T-helper 17 cell (primary cell): ENCODE results near the gene ALDH1B1. TPM values are rescaled to one million over a fixed set of nuclear protein-coding genes. Genes with fewer than 3 reads are reported as not detected.
"Not testable (repeated sequence)": the region's sequence is repeated elsewhere in the genome, so short reads cannot be mapped to it uniquely, and the experiment has no call there.

Source experiments
- ATAC-seq: fragments of 150-1000 bp; cut with Tn5 transposase; 2 replicates; pipeline ENCODE4 v1.10.0; 2021; ENCODE audit warnings: mild to moderate bottlenecking, moderate library complexity
- DNase-seq, 3 donors: peaks; one replicate each; pipeline versions ENCODE4 v3.0.0 to v3.0.0-alpha.2; 2020 to 2021
- H3K9me3 ChIP-seq: one replicate; pipeline ENCODE4 v1.7.0; 2013; ENCODE audit warnings: low read length, mild to moderate bottlenecking; ENCODE audit not compliant: control insufficient read depth, poor library complexity, severe bottlenecking
- H3K27ac Mint-ChIP-seq: one replicate; pipeline ENCODE4 v1.8.0; 2022; ENCODE audit warnings: mild to moderate bottlenecking, moderate library complexity, mixed read lengths
- H3K27me3 Mint-ChIP-seq: one replicate; pipeline ENCODE4 v1.8.0; 2022; ENCODE audit warnings: mixed read lengths
- H3K36me3 Mint-ChIP-seq: one replicate; pipeline ENCODE4 v1.8.0; 2022; ENCODE audit warnings: low read depth, mixed read lengths
- H3K4me1 Mint-ChIP-seq: one replicate; pipeline ENCODE4 v1.8.0; 2022; ENCODE audit warnings: mild to moderate bottlenecking, mixed read lengths
- H3K4me3 Mint-ChIP-seq: one replicate; pipeline ENCODE4 v1.8.0; 2022; ENCODE audit warnings: mild to moderate bottlenecking, moderate library complexity, mixed read lengths
- total RNA-seq, 4 donors: library from RNA in 2 of 4; stranded (reverse) in 2 of 4; gene quantifications; one replicate each; pipeline ENCODE4 v1.2.3 and lab custom pipeline; 2022 to 2026

Gene ALDH1B1
- total RNA-seq, 2 donors from 2014 or later = 1.7 to 2.7 TPM

GRCh38 chr9:38371495-38371894 is 21.0 kb upstream of the ALDH1B1 start:
- H3K27ac Mint-ChIP-seq = no peak overlapping the region

GRCh38 chr9:38372762-38373619 is 19.5 kb upstream of the ALDH1B1 start:
- peaks cover 2% of the 10 kb centered on the region for H3K36me3 Mint-ChIP-seq
- H3K4me1 Mint-ChIP-seq = peaks cover 2% of the 10 kb centered on the region
- H3K4me3 Mint-ChIP-seq = no peak overlapping the region
- no peak overlapping the region for H3K27ac Mint-ChIP-seq
- no peaks in the 10 kb centered on the region for H3K9me3 ChIP-seq
- peaks cover 29% of the 10 kb centered on the region for H3K27me3 Mint-ChIP-seq
- DNase-seq (no peak), ATAC-seq (no peak)

More at GRCh38 chr9:38371495-38371894, 21.0 kb upstream of the ALDH1B1 start:
- DNase-seq (no peak), ATAC-seq (peak; percentile 45)
- Mint-ChIP-seq H3K4me3 (no peak overlapping the region), H3K4me1 (peaks cover 2% of the 10 kb centered on the region), H3K36me3 (peaks cover 2% of the 10 kb centered on the region), H3K27me3 (peaks cover 29% of the 10 kb centered on the region)
- H3K9me3 ChIP-seq = no peaks in the 10 kb centered on the region

GRCh38 chr9:38373679-38374078 is 18.8 kb upstream of the ALDH1B1 start:
- no peaks in the 10 kb centered on the region for H3K9me3 ChIP-seq
- ATAC-seq (no peak), DNase-seq (no peak)
- Mint-ChIP-seq H3K36me3 (peaks cover 2% of the 10 kb centered on the region), H3K27ac (no peak overlapping the region), H3K4me1 (peaks cover 2% of the 10 kb centered on the region), H3K27me3 (peaks cover 29% of the 10 kb centered on the region), H3K4me3 (no peak overlapping the region)

GRCh38 chr9:38374847-38375571 is 17.5 kb upstream of the ALDH1B1 start:
- Mint-ChIP-seq H3K36me3 (peaks cover 2% of the 10 kb centered on the region), H3K4me1 (peaks cover 2% of the 10 kb centered on the region), H3K27me3 (peaks cover 24% of the 10 kb centered on the region), H3K27ac (no peak overlapping the region), H3K4me3 (no peak overlapping the region)
- no peak for ATAC-seq
- H3K9me3 ChIP-seq = no peaks in the 10 kb centered on the region
- DNase-seq = no peak

- ATAC-seq (no peak), DNase-seq (no peak)
- H3K4me1 Mint-ChIP-seq = peaks cover 2% of the 10 kb centered on the region
- no peak overlapping the region for H3K4me3 Mint-ChIP-seq
- peaks cover 18% of the 10 kb centered on the region for H3K27me3 Mint-ChIP-seq
- no peak overlapping the region for H3K27ac Mint-ChIP-seq
- H3K9me3 ChIP-seq = no peaks in the 10 kb centered on the region
- H3K36me3 Mint-ChIP-seq = peaks cover 2% of the 10 kb centered on the region
Measured at GRCh38 chr9:38375572-38375963, 16.9 kb upstream of the ALDH1B1 start.

- ATAC-seq (no peak), DNase-seq (no peak)
- Mint-ChIP-seq H3K4me1 (peaks cover 2% of the 10 kb centered on the region), H3K4me3 (no peak overlapping the region), H3K36me3 (peaks cover 2% of the 10 kb centered on the region), H3K27me3 (peaks cover 13% of the 10 kb centered on the region), H3K27ac (no peak overlapping the region)
- no peaks in the 10 kb centered on the region for H3K9me3 ChIP-seq
Measured at GRCh38 chr9:38376021-38376670, 16.4 kb upstream of the ALDH1B1 start.

- H3K27me3 Mint-ChIP-seq, H3K4me3 Mint-ChIP-seq, H3K36me3 Mint-ChIP-seq, ATAC-seq, H3K4me1 Mint-ChIP-seq, H3K27ac Mint-ChIP-seq, H3K9me3 ChIP-seq, DNase-seq: not testable (repeated sequence)
Measured at GRCh38 chr9:38377336-38378083, 15.0 kb upstream of the ALDH1B1 start.

- DNase-seq (no peak), ATAC-seq (no peak)
- H3K4me1 Mint-ChIP-seq = peaks cover 4% of the 10 kb centered on the region
- H3K27me3 Mint-ChIP-seq = no peaks in the 10 kb centered on the region
- H3K36me3 Mint-ChIP-seq = peaks cover under 1% of the 10 kb centered on the region
- H3K4me3 Mint-ChIP-seq = no peak overlapping the region
- no peak overlapping the region for H3K27ac Mint-ChIP-seq
- no peaks in the 10 kb centered on the region for H3K9me3 ChIP-seq
Measured at GRCh38 chr9:38380230-38380871, 12.2 kb upstream of the ALDH1B1 start.

- no peak for ATAC-seq
- no peak overlapping the region for H3K4me3 Mint-ChIP-seq
- peaks cover 2% of the 10 kb centered on the region for H3K4me1 Mint-ChIP-seq
- no peaks in the 10 kb centered on the region for H3K27me3 Mint-ChIP-seq
- no peaks in the 10 kb centered on the region for H3K9me3 ChIP-seq
- H3K27ac Mint-ChIP-seq = no peak overlapping the region
- no peak for DNase-seq
- peaks cover 3% of the 10 kb centered on the region for H3K36me3 Mint-ChIP-seq
Measured at GRCh38 chr9:38380872-38381534, 11.5 kb upstream of the ALDH1B1 start.

- no peaks in the 10 kb centered on the region for H3K9me3 ChIP-seq
- Mint-ChIP-seq H3K27ac (no peak overlapping the region), H3K4me1 (peaks cover 2% of the 10 kb centered on the region), H3K36me3 (peaks cover 3% of the 10 kb centered on the region), H3K27me3 (no peaks in the 10 kb centered on the region), H3K4me3 (no peak overlapping the region)
- ATAC-seq (no peak), DNase-seq (no peak)
Measured at GRCh38 chr9:38382141-38382540, 10.4 kb upstream of the ALDH1B1 start.

- H3K4me1 Mint-ChIP-seq = peaks cover 2% of the 10 kb centered on the region
- H3K36me3 Mint-ChIP-seq = peaks cover 3% of the 10 kb centered on the region
- H3K27ac Mint-ChIP-seq = no peak overlapping the region
- ATAC-seq (no peak), DNase-seq (no peak)
- H3K27me3 Mint-ChIP-seq = peaks cover 8% of the 10 kb centered on the region
- H3K9me3 ChIP-seq = no peaks in the 10 kb centered on the region
- no peak overlapping the region for H3K4me3 Mint-ChIP-seq
Measured at GRCh38 chr9:38384990-38385848, 7.3 kb upstream of the ALDH1B1 start.
